ENCODE data around the gene ZFR.

DNA sequence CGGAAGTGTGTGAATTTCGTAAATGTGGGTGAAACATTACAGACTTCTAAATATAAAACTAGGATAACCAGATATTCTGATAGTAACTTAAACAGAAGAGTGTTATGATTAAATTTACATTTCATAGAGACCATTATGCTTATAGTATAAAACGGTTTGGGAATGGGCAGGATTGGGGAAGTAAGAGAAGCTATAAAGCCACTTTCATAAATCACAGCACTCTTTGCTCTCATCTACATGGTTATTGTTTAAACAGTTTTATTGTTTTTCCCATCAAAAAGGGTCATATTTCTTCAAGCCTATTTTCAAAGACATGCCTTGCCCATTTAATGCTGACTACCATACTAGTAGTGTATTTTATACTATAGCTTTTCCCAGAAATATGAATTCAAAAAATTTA is 9.2 kb downstream of the ZFR start:
- TF ChIP-seq, protein P1, sequence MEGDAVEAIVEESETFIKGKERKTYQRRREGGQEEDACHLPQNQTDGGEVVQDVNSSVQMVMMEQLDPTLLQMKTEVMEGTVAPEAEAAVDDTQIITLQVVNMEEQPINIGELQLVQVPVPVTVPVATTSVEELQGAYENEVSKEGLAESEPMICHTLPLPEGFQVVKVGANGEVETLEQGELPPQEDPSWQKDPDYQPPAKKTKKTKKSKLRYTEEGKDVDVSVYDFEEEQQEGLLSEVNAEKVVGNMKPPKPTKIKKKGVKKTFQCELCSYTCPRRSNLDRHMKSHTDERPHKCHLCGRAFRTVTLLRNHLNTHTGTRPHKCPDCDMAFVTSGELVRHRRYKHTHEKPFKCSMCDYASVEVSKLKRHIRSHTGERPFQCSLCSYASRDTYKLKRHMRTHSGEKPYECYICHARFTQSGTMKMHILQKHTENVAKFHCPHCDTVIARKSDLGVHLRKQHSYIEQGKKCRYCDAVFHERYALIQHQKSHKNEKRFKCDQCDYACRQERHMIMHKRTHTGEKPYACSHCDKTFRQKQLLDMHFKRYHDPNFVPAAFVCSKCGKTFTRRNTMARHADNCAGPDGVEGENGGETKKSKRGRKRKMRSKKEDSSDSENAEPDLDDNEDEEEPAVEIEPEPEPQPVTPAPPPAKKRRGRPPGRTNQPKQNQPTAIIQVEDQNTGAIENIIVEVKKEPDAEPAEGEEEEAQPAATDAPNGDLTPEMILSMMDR (IDR thresholded peaks at IDR 0.05) = no peak
- no peak for TF ChIP-seq POLR2A (IDR thresholded peaks at IDR 0.05)

Measured in lower leg skin (tissue), 3 donors.